ENCODE data around the gene RNF125. TPM values are rescaled to one million over a fixed set of nuclear protein-coding genes. Genes with fewer than 3 reads are reported as not detected.
"Not testable (repeated sequence)": the region's sequence is repeated elsewhere in the genome, so short reads cannot be mapped to it uniquely, and the experiment has no call there.

The RNF125 gene
- total RNA-seq, 1 donor from 2014 or later = 8.6 TPM

DNA sequence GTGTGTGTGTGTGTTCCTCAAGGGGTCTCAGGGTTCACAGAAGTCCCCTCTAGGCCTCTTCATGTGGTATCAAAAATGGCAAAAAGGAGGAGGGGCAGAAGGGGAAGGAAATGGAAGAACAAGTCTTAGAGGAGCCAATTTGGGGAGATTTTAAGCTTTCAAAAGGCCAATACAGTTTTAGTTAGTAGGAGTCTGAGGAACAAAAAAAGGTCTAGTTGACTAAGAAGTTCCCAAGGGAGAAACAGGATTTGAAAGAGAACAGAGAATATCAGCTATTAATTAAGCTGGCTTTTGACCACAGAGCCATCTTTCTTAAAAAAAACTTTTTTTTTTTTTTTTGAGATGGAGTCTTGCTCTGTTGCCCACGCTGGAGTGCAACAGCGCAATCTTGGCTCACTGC, 7.1 kb downstream of the RNF125 start:
- no peak for DNase-seq

GRCh38 chr18:32026491-32027086, 8.0 kb downstream of the RNF125 start:
- no peak for DNase-seq

DNA sequence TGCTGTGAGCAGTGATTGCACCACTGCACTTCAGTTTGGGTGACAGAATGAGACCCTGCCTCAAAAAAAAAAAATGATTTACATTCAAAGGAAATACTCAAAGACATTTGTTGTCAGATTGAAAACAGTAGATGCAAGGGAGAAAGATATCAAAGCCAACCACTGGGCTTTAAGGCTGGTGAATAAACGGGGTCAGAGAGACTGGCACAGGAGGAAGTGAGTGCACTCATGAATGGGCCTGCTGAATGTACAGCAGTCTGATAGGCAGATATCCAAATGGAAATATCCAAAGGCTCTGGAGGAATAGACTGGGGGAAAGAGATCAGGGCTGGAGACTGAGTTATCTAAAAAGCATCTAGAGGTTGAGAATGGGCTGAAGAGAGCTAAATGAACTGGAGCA, 10.9 kb downstream of the RNF125 start:
- no peak for DNase-seq

DNA sequence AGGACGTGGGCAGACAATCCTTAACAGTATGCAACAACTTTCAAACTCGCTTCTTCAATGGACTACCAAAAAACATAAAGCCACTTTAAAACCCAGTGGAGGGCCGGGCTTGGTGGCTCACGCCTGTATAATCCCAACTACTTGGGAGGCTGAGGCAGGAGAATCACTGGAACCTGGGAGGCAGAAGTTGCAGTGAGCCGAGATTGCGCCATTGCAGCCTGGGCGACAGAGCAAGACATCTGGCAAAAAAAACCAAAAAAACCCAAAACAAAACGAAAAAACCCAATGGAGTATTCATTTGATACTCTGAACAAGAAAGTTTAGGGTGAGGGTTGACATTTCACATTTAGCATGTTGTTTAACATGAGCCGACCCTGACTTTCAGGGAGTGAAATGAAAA, 14.0 kb downstream of the RNF125 start:
- no peak for DNase-seq

DNA sequence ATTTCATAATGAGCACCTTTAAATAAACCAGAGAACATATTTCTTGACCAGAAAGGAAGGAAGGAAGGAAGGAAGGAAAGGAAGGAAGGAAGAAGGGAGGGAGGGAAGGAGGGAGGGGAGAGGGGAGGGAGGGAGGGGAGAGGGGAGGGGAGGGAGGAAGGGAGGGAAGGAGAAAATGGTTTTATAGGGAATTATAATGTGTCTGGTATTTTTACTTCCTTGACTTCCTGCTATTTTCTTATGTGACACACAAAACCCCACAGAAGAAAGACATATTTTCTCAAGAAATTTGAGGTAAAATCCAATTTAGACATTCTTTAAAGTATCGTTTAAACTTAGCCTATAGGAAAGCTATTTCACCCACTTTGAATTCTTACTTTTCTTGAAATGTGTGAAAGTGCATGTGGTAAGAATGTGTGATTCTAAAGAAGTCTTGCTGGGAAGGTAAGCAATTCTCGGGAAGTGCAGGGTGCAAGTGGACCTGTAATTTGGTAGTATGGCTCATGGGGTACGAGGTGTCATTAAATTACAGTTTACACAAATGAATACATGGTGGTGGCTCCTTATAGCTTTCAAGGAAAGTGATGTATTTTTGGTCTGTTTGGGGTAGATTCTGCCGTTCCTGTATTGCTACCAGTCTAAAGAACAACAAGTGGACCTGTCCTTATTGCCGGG, 18.0 kb downstream of the RNF125 start:
- no peak for DNase-seq

DNA sequence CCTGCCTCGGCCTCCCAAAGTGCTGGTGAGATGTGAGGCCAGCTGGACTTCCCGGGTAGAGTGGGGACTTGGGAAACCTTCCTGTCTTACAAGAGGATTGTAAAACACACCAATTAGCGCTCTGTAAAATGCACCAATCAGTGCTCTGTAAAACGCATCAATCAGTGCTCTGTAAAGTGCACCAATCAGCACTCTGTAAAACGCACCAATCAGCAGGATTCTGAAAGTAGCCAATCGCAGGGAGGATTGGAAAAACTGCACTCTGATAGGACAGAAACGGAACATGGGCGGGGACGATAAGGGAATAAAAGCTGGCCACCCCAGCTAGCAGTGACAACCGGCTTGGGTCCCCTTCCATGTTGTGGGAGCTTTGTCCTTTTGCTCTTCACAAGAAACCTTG, 19.0 kb downstream of the RNF125 start:
- no peak for DNase-seq

GRCh38 chr18:32040936-32041335, 22.3 kb downstream of the RNF125 start:
- no peak for DNase-seq

GRCh38 chr18:32042337-32042736, 23.7 kb downstream of the RNF125 start:
- no peak for DNase-seq

GRCh38 chr18:32048507-32049091, 30.0 kb downstream of the RNF125 start:
- DNase-seq = no peak

- DNase-seq = no peak
Measured at GRCh38 chr18:32049393-32050171, 31.0 kb downstream of the RNF125 start.

DNA sequence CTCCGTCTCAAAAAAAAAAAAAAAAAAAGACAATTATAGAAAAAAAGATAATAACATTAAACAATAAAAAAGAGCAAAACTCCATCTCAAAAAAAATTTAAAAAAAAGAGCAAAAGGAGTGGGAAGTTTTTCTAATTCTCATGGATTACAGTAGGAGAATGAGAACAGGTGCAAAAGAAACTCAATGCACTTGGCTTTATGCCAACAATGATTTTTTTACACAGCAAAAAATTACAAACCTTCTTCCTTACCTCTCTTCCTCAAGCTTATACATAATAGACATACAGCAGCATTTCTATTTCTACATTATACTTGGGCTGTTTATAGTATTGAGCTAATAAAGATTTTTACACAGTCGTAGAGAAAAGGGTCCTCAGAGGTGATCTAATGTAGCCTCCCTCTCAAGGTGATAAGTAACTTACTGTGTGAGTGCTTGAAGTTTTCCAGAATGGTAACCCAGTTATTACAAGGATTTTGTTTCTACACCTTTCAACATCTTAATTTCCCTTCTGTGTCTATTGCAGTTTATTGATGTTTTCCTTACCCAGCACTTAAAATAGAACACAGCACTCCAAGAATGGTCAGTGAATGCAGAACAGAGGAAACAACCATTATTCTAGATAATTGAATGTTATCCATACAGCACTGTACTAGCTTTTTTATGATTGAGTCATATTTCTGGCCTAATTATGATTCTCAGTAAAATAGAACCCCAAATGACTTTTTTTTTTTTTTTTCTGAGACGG, 38.2 kb downstream of the RNF125 start:
- no peak for DNase-seq

DNA sequence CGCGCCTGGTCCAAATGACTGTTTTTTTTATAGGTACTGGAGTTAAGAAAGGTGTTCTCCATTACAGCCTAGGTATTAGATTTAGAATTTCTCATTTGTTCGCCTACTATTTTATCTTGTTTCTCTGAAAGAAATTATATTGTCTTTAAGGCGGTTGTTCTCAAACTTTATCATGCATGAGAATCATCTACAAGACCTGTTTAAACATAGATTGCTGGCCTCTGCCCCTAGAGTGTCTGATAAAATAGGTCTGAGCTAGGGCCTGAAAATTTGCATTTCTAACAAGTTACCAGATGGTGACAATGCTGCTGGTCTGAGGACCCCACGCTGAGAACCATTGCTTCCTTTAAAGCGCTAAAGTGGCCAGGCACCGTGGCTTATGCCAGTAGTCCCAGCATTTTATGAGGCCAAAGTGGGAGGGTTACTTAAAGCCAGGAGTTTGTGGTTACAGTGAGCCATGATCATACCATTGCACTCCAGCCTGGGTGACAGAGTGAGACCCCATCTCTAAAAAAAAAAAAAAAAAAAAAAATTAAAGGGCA, 39.1 kb downstream of the RNF125 start:
- no peak for DNase-seq

GRCh38 chr18:32060026-32060425, 41.4 kb downstream of the RNF125 start:
- no peak for DNase-seq

DNA sequence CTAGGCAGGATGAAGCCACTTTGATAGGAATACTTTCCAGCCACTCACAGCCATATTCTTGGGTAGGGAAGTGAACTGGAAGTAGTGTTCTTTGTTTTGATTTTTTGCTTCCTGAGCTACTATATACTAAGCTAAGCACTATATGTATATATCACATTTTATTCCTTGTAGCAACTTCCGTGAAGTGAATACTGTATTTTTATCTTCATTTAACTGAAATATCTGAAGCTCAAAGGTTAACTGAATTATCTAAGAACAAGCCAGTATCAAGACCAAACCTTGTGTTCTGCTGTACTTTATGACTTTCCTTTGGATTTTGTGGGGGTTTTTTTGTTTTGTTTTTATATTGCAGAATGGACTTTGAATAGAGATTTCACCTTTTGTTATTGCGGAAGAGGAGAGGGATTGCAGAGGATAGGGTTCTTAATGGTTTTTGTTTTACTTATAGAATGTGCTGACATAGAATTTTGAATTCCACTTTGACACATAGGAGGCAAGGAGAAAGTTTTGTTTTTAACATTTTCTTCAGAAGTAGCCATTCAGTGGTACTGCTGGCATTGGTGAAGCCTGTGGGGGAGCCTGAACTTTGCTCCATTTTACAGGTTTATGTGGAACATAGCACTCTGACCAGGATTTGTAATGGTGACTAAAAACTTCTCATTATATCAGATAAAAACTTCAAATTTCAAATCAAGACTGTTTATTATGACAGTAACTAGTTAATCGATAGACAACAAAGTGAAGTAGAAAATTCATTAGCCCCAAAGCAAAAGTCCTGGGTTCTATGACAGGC, 48.9 kb downstream of the RNF125 start:
- no peak for DNase-seq

GRCh38 chr18:32072321-32072720, 53.7 kb downstream of the RNF125 start:
- no peak for DNase-seq

DNA sequence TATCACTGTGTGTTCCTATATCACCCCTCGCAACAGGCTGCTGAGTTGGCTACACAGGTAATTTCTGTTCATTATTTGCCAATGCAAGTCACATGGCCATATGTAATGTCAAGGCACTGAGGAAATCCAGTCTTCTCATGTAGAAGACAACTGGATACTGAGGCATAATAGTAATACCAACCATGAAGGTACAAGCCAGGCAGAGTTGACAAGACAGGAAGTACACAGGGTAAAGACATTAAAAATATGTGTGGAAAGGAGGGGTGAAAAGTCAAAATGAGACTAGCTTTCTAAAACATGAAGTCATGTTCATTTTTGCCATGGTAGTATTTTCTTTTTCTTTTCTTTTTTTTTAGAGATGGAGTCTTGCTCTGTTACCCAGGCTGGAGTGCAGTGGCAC, 55.6 kb downstream of the RNF125 start:
- no peak for DNase-seq

DNA sequence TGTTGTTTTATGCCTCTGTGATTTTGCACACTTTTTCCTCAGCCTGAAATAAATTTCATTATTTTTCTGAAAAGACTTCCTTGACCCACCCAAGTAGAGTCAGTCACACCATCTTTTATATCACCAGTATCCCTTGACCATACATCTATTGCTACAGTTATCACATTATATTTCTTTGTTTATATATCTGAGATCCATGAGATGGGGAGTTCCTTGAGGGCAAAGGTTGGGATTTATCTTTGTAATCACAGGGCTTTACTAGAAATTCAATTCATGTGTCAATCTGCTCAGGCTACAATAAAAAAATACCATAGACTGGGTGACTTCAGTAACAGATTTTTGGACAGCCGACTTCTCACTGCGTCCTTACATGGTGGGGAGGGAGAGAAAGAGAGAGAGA, 60.2 kb downstream of the RNF125 start:
- DNase-seq = no peak

DNA sequence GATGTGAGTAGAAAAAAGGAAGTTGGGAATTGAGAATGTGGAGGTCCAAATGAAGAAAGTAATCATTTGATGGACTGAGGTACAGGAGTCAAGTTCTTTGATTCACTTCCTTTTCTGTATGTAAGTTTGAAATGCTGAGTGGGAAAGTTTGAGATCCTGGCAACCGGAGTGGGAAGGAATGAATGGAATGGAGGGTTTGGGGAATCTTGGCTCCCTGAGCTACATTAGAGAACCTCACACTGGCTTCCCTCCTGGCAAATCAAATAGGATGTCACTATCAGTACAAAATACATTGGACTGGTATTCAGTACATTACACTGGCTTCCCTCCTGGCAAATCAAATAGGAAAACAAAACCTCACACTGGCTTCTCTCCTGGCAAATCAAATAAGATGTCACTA, 63.3 kb downstream of the RNF125 start:
- DNase-seq = no peak

DNA sequence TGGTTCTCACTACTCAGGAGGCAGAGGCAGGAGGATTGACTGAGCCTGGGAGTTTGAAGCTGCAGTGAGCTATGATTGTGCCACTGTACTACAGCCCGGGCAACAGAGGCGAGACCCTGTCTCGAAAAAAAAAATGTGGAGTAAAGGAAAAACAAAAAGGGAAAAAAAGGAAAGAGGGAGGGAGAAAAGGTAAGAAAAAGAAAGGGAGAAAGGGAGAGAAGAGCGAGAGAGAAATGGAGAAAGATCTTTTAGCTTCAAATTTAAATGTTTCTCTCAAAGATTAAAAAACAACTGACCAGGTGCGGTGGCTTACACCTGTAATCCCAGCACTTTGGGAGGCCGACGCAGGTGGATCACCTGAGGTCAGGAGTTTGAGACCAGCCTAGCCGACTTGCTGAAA, 65.2 kb downstream of the RNF125 start:
- DNase-seq = no peak

GRCh38 chr18:32086881-32087280, 68.3 kb downstream of the RNF125 start:
- no peak for DNase-seq

DNA sequence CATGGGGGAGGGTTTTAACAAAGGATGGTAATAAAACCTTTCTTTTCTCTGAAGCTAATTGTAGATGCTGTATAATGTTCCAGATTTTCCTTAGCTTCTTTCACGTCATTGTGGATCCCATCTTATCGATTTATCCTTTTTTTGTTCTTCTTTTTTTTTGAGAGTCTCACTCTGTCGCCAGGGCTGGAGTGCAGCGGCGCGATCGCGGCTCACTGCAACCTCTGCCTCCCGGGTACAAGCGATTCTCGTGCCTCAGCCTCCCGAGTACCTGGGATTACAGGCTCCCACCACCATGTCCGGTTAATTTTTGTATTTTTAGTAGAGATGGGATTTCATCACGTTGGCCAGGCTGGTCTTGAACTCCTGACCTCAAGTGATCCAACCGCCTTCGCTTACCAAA, 72.2 kb downstream of the RNF125 start:
- DNase-seq = not testable (repeated sequence)
